WTC11 (cell line): ENCODE measurements around the gene SFXN1.

Experiments used
- ATF3 ChIP-seq: sonication (generic); formaldehyde crosslinking; conservative IDR thresholded peaks from 2 replicates; pipeline ENCODE4 v1.8.1; 2022; ENCODE audit warnings: mild to moderate bottlenecking, missing genetic modification reagents
- CTCF ChIP-seq: fragments of 200-600 bp; IDR thresholded peaks from 2 replicates; pipeline ENCODE4 v1.8.0; 2022; ENCODE audit warnings: antibody characterized with exemption
- EMX1 ChIP-seq: fragments of 250-450 bp; sonication (Bioruptor Pico); IDR thresholded peaks from 2 replicates; pipeline ENCODE4 v1.8.0; 2021; ENCODE audit warnings: mild to moderate bottlenecking
- FOXJ3 ChIP-seq: sonication (generic); formaldehyde crosslinking; IDR thresholded peaks from 2 replicates; pipeline ENCODE4 v1.9.0; 2021; ENCODE audit warnings: missing genetic modification reagents, mild to moderate bottlenecking, borderline replicate concordance
- FOXK1 ChIP-seq: sonication (generic); formaldehyde crosslinking; IDR thresholded peaks from 2 replicates; pipeline ENCODE4 v1.8.0; 2022; ENCODE audit warnings: mild to moderate bottlenecking, moderate library complexity, missing genetic modification reagents
- JUN ChIP-seq: sonication (generic); formaldehyde crosslinking; IDR thresholded peaks from 2 replicates; pipeline ENCODE4 v1.8.0; 2023; ENCODE audit warnings: mild to moderate bottlenecking, missing genetic modification reagents
- MYBL2 ChIP-seq: sonication (generic); formaldehyde crosslinking; IDR thresholded peaks from 2 replicates; pipeline ENCODE4 v1.8.1; 2023; ENCODE audit warnings: mild to moderate bottlenecking, moderate library complexity, missing genetic modification reagents
- RELA ChIP-seq: sonication (generic); formaldehyde crosslinking; IDR thresholded peaks from 2 replicates; pipeline ENCODE4 v1.8.1; 2022; ENCODE audit warnings: missing genetic modification reagents, mild to moderate bottlenecking, borderline replicate concordance
- SP1 ChIP-seq: sonication (generic); formaldehyde crosslinking; conservative IDR thresholded peaks from 2 replicates; pipeline ENCODE4 v1.8.1; 2022; ENCODE audit warnings: missing genetic modification reagents
- USF1 ChIP-seq: sonication (generic); formaldehyde crosslinking; IDR thresholded peaks from 2 replicates; pipeline ENCODE4 v1.8.0; 2022; ENCODE audit warnings: mild to moderate bottlenecking, missing genetic modification reagents
- ZNF121 ChIP-seq: sonication (generic); formaldehyde crosslinking; IDR thresholded peaks from 2 replicates; pipeline ENCODE4 v1.8.0; 2023; ENCODE audit warnings: missing genetic modification reagents
- TF ChIP-seq, protein P1 (sequence below): sonication (generic); formaldehyde crosslinking; IDR thresholded peaks from 2 replicates; pipeline ENCODE4 v1.8.1; 2022; ENCODE audit warnings: low read depth, mild to moderate bottlenecking, moderate library complexity, missing genetic modification reagents, borderline replicate concordance

DNA sequence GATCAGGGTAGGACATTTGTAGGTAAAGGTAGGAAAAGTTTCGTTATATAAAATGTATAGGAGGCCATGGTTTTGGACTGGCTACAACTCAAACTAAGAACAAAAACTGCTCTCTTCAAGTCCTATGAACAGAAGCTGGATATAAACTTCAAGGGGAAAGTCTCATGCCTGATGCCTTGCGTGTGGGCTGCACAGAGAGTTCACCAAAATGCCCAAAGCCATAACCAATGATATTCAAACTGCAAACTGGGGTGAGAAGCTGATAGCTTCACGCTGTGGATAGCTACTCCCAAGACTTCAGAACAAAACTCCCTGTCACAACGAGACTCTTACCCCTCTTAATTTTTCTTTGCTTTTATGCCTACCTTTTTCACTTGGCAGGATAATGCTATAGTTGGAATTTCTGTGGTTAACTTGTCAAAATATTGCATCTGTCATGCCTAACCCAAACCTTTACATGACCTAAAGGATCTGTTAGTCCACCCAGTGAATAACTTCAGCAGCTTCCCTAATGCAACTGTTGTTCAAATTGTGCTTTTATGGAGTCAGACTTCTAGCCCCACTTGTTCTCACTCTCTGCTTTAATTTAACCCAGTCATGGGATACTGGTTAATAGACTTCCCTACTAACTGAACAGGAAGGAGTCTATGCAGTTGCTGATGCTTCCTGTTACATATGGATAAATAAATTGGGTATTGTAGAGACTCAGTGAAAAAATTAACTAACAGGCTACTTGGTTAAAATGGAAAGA is 71.9 kb downstream of the SFXN1 start:
- TF ChIP-seq RELA (no peak), CTCF (no peak), USF1 (no peak), FOXK1 (no peak), SP1 (CRISPR knock-in tag) (no peak), ATF3 (CRISPR knock-in tag) (no peak), JUN (CRISPR knock-in tag) (no peak), FOXJ3 (no peak), EMX1 (CRISPR knock-in tag) (no peak), ZNF121 (CRISPR knock-in tag) (no peak), MYBL2 (CRISPR knock-in tag) (no peak)
- TF ChIP-seq, protein P1, sequence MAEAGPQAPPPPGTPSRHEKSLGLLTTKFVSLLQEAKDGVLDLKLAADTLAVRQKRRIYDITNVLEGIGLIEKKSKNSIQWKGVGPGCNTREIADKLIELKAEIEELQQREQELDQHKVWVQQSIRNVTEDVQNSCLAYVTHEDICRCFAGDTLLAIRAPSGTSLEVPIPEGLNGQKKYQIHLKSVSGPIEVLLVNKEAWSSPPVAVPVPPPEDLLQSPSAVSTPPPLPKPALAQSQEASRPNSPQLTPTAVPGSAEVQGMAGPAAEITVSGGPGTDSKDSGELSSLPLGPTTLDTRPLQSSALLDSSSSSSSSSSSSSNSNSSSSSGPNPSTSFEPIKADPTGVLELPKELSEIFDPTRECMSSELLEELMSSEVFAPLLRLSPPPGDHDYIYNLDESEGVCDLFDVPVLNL (CRISPR knock-in tag): no peak
